HG02884 (cell line): Measurements from ENCODE around the gene SLC28A1.
A peak's percentile ranks its signal among the peaks of the same experiment; 100 is the strongest.
"Not testable (repeated sequence)": the region's sequence is repeated elsewhere in the genome, so short reads cannot be mapped to it uniquely, and the experiment has no call there.

Source experiments
- ATAC-seq: cut with Tn5 transposase; IDR thresholded peaks from one replicate; pipeline ENCODE4 v1.9.1; 2021; ENCODE audit warnings: mild to moderate bottlenecking, moderate library complexity; ENCODE audit not compliant: unreplicated experiment

SLC28A1 gene

DNA sequence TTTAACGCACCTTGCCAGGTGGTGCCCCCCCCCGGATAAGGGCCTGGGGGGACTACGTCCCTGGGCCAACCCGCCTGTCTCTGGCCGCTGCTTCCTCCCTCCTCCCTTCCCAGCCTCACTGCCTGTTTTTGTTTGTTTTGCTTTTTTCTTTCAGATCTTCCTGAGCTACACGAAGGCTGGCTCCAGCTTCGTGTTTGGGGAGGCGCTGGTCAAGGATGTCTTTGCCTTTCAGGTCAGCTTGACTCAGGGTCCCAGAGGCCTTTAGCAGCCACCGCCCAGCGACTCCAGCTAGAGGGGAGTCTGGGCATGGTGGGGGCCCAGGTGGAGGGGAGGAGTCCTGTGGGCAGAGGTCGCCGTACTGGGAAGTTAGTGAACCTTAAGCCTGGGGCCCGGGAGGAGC lies 24.1 kb downstream of the SLC28A1 start:
- ATAC-seq = no peak

DNA sequence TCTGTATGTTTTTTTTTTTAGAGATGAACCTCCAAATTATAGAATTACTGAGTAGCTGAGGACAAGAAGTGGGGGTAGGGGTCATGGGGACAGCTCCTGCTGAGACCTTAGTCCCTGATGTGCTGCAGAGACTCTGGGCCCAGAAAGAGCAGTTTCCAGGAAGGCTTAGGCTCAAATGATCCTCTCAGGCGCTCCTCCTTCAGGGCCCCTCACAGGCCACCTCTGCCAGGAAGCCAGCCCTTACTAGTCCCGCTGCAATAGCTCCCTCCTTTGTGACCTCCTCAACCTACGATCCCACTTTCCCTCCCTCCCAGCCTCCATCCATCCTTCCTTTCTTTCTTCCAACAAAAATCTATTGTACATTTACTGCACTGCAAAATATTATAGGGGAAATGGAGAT lies 24.6 kb downstream of the SLC28A1 start:
- no peak for ATAC-seq

DNA sequence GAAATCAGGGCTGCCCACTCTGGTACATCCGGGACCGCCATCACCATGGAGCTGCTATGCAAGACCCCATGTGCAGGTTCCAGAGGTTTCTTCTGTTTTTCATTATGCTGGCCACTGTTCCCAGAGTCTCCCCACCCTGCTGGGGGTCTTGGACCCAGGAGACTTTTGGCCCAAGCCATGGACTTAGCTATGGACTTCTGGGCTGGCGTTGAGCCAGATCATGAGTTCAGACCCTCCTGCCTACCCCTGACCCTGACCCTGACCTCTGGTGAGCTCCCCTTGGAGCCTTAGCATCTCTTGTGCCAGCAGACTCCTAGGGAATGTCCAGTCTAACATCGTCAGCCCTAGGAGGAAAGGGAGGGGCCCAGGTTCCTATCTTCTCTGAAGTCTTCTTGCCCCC lies 25.3 kb downstream of the SLC28A1 start:
- ATAC-seq = no peak

DNA sequence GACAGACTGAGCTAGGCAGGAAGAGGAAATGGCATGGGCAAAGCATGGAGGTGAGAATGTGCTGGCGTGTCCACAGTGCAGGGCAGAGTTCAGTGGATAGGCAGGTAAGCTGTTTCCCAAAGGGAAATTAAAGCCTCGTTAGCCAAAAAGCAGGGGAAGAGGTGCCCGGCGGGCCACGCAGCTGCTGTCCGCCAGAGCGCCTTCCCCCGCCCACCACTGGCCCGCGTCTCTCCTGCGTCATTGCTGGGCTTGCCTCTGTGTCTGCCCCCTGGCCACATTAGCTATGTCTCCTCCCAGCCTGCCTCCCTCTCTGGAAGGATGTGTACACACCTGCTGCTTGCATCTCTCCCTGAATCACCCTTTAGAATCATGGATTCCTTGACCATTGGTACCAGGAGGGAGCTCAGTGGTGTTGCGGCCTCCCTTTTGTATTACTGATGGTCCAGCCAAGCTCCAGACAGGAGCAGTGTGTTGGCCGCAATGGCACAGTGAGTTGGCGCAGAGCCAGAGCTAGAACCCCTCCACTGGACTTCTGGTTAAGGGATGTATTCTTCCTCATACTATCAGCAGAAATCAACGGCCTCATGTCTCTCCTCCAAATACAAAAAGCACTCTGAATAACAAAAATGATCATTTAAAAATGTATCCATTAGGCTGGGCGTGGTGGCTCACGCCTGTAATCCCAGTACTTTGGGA lies 26.6 kb downstream of the SLC28A1 start:
- no peak for ATAC-seq

DNA sequence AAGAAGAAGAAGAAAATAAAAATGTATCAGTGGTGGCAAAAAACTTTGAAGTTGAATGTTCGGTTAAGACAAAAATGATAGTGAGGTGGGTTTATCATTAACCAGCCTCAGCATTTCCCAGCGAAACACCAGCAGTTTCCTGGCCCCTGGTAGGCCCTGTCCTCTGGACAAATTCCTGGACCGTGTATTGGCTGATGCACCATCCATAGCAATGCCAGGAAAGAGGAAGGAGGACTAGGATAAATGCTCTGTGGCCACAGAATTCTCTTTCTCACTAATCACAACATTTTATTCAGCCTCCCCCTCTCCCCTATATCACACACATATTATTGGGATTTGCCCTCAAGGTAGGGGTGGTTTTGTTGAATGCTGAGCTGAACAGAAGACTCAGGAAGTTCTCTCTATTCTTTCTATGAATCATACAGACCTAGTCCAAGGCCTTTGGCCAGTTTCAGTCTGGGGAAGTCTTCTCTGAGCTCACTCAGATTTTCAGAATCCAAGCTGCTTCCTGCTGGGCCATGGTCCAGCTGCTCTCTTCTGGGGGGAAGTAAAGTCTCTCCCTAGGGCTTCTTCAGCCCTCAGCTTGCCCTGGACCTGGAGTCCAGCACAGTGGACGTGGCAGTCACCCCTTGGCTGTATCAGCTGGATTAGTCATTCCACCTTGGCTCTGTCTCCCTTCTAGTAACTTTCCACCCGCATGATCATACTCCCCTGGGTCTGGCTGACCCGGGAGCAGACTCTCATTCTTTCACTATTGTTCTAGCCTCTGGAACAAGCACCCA lies 27.6 kb downstream of the SLC28A1 start:
- ATAC-seq = no peak

DNA sequence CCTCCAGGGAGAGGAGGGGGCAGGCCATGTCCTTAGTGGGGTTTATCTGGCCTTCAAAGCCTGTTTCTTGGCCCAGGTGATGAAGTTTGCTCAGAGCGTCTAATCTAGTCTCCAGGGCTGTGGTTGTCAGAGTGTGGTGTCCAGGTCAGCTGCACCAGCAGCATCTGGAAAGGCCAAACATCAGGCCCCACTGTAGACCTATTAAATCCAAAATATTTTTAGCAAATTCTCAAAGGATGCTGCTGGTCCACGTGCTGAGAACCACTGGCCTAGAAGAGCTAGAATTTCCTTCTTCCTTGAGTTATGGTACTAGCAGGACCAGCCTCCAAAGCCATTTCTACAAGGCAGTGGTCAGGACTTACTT lies 28.9 kb downstream of the SLC28A1 start:
- no peak for ATAC-seq

DNA sequence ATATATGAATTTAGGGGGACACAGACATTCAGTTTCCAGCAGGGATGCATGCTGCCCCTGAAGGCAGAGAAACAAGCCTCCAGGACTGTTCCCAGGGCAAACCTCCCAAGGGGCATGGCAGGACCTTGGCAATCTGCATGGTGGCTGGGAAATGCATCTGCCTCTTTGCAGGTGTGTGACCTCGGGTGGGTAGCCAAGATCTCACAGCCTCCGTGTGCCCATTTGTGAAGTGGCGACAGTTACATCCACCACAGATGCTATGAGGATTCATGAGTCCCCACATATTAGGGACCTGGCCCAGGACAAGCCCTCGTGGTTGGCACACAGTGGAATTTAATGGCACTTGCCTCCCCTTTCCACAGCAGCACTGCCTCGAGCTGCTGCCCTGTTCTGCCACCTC lies 29.9 kb downstream of the SLC28A1 start:
- no peak for ATAC-seq

DNA sequence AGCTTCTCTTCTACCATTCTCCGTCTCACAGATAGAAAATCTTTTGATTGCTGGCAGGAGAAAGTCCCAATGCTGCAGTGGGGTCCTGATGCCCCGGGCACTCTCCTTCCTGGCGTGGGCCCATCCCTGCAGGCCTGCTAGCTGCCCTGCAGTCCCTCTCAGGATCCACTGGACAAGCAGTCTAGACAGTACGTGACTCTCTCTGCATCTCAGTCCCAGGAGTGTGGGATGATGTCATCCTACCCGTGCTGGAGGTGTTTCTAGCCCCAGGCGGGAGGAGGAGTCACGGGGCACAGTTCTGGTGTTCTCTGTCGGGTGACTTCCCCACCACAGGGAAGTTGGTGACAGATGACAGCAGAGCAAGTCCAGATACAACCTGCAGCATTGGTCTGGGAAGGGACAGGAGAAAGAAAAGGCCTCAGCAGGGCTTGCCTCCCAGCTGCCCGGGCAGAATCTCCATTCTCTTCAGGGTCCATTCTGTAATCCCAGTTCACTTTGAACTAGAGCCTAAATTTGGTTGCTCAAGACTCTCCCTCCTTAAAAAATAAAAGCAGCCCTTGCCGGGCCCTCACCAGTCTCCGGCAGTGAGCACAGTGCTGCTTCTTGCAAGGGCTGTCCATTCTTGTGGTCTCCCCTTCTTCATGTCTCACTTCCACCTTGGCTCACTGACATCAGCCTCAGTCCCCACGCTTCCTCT lies 30.6 kb downstream of the SLC28A1 start:
- peak; percentile 92 for ATAC-seq

DNA sequence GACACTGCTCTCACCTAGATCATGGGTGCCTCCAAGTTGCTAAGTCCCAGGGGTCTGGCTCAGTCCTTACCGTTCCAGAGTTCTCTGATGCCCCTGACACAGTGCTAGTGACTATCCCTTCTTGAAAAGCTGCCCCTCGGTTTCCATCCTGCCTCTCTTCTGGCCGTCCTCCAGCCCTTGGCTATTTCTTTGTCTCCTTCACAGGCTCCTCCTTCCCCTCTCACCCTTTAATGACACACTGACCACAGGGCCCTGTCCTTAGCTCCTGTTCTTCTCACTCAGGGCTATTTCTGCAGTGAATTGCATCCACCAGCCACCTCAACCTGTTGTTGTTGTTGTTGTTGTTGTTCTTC lies 31.1 kb downstream of the SLC28A1 start:
- ATAC-seq = no peak

DNA sequence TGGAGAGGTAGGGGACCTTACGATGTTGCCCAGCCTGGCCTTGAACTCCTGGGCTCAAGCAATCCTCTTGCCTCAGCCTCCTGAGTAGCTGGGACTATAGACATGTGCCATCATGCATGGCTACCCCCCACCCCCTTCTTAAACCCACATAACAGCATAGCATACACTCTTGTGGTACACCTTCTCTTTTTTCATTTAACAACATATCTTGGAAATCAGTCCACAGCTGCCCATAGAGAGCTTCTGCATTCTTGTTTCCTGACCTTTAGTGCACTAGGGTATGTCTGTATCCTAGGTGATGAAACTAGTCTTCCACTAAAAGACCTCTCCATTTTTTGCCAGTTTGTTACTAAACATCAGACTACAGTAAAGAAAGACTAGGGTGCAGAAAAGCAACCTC lies 33.0 kb downstream of the SLC28A1 start:
- ATAC-seq = no peak

DNA sequence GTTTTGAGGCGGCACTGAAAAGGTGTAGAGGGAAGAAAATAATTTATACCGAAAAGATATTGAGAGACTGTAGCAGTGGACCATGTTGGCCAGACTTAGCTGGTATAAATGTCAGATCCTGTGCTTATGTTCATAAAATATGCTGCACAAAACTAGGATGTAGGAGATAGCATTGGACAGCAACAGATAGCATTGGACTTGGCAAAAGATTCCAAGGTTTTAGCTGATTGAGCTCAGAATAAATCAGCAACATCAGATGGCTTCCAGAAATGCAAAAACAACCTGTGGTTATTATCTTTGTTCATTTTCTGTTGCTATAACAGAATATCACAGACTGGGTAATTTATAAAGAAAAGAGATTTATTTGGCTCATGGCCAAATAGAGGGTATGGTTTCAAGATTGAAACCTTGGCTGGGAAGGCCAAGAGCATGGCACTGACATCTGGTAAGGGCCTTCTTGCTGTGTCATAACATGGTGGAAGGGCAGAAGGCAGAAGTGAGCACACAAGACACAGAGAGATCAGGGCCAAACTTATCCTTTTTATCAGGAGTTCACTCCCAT lies 34.7 kb downstream of the SLC28A1 start:
- no peak for ATAC-seq

DNA sequence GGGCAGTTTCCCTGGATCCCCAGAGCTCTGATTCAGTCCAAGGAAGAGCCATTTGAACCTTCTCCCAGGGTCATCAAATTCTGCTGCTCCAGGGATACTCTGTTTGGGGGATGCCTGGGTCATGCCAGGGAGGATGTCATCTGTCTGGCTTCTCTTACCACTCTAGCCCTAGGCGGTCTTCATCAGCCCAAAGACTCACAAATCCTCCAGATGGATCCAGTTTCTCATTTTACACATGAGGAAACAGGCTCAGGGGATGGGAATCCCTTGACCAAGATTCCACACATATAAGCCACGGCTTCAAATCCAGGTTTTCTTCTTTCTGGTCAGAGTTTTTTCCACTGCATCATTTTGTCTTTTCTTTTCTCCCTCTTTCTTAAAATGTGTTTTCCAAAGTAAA lies 36.7 kb downstream of the SLC28A1 start:
- ATAC-seq = no peak

DNA sequence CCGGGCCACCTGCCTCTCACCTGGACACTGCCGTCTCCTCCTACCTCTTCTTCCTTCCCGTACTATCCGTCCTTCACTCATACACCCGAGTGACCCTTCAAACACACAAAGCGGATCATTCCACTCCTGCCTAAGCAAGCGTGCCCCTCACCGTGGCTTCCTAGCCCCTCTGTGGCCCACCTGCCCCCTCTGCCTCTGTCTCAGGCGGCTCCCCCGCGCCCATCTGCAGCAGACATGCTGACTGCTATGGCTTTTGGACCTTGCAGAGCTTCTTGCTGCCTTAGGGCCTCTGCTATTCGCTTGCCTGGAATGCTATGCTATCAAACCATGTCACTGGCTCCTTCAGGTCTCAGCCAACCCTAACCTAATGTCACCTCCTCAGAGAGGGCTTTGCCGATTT lies 38.1 kb downstream of the SLC28A1 start:
- ATAC-seq = no peak

DNA sequence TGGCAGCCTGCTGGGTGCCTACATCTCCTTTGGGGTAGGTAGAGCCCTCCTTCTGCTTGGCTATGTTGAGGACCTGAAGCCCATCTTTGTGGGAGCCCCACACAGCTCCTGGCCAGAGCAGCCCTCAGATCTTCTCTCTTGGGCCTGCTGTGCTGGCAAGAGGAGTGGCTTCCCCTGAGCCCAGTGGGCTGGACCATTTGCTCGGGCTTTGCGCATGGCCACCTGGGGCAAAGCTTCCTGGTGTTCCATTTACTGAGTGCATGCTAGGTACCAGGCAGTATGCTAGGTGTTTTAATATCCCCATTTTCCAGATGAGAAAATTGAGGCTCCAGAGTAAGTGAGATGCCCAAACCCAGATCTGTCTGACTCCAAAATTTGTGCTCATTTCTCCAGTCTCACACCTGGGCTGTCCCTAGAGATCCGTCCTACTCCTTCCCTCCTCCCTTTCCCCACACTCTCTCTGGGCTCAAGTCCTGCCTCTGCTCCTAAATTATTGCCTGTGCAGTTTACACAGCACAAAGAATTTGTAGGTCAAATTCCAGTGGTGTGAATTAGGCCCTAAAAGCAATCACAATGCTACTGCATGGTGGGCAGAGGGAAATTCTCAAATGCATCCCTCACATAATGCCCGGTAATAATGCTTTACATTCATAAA lies 39.7 kb downstream of the SLC28A1 start:
- ATAC-seq = no peak

DNA sequence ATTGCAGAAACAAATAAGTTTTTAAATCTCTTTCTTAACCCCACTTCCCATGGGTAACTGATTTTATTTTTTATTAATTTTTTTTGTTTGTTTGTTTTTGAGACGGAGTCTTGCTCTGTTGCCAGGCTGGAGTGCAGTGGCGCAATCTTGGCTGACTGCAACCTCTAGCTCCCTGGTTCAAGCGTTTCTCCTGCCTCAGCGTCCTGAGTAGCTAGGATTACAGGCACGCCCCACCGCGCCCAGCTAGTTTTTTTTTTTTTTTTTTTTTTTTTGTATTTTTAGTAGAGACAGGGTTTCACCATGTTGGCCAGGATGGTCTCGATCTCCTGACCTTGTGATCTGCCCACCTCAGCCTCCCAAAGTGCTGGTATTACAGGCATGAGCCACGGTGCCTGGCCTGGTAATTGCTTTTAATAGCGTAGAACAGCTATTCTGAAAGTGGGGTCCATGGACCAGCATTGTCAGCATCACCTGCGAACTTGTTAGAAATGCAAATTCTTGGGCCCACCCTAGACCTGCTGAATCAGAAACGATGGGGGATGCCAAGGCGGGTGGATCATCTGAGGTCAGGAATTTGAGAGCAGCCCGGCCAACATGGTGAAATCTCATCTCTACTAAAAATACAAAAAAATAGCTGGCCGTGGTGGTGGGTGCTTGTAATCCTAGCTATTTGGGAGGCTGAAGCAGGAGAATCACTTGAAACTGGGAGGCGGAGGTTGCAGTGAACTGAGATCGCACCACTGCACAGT lies 40.5 kb downstream of the SLC28A1 start:
- not testable (repeated sequence) for ATAC-seq

DNA sequence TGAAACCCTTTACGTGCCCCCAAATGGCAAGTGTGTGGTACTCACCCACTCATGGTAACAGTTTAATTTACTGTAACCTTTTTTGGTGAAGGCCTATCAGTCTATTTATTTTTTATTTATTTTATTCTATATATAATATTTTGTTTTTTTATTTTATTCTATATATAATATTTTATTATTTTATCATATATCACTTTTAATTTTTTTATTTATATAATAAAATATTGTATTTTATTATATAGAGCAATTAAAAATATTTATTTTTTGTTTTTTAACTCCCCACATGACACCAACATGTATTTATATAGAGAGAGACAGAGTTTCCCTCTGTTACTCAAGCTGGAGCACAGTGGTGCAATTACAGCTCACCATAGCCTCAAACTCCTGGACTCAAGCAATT lies 41.4 kb downstream of the SLC28A1 start:
- no peak for ATAC-seq

DNA sequence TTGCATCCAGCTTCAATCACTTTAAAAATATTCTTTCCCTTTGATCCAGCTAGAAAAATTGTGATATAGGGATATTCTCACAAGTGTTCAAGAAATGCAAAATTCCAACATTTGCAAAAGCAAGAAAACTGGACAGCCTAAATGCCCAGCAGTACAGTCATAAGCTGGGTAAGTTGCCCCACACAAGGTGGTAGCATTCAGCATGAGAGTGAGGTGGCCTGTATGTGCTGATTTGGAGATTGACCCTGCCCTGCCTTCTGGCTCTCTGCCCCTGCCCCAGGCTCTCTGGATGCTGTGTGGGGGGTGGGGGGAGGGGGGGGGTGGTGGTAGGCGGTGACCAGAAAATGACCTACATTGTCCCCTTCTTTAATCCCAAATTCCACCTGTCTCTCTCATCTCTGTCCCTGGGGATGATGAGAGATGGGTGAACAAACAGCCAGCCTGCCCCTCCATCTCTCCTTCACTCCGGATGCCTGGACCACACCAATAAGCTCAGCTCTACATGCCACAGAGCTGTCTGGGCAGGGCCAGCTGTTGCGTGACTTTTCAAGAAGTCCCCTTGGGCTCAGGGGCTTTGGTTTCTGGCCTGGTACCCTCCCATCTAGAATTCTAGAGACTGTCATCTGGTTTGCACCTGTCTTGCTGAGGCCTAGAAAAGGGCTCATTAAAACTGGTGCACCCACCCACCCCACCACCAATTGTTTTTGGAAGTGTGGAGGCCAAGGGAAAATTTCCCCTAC lies 42.2 kb downstream of the SLC28A1 start:
- ATAC-seq = no peak

DNA sequence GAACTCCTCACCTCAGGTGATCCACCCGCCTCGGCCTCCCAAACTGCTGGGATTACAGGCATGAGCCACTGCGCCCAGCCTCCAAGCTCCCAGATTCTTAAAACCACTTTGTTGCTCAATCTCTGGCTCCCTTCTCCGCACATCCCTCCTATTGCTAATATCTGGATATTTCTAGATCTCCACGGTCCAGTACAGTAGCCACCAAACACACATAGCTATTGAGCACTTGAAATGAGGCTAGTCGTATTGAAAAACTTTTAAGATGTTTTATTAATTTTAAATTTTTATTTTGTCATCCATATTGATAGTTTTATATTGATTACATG lies 44.3 kb downstream of the SLC28A1 start:
- no peak for ATAC-seq

DNA sequence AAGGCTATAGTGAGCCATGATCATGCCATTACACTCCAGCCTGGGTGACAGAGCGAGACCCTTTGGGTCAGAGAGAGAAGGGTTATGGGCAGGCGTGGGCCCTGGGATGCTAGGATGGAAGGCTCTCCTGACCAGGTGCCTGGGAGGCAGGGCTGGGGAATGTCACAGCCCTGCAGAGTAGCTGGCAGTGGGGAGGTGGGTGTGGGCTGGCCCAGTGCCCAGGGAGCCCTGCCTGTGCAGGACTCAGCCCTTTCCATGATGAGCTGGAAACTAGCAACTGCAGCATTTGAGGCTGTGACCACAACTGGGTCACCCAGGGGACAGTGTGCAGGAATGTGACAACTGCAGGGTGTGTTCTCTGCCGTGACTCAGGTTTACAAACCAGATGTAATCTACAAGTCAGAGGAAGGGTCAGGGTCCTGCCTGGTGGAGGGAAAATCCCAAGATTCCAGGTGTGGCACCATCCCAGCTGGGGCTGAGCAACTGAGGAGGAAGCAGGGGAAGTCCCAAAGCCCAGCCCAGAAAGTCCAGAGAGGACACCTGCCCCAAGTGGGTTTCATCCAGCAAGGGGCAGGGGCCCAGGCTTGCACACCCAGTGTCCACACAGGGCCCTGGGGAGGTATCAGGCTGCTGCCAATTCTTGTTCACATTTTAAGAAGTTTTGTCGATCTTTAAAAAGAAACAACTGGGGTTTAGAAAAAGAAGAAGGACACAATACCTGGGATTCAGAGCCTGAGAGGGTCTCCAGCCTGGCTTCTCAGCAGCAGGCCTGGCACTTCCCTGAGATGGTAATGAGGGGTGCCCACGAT lies 45.5 kb downstream of the SLC28A1 start:
- no peak for ATAC-seq
